ENCODE measurements around the gene DOCK9.

GRCh38 chr13:98838776-98839175 is 139.1 kb downstream of the DOCK9 start:
- TF ChIP-seq EZH2phosphoT487 (IDR thresholded peaks at IDR 0.05; ENCODE audit: borderline replicate concordance, low read depth) (no peak), POLR2AphosphoS5 (IDR thresholded peaks at IDR 0.05; ENCODE audit: low read depth, low read length) (no peak), RAD21 (IDR thresholded peaks at IDR 0.05; ENCODE audit: low read length) (no peak), GATA2 (CRISPR knock-in tag; IDR thresholded peaks at IDR 0.05) (no peak), CTCF (IDR thresholded peaks at IDR 0.05) (no peak), FOSL2 (IDR thresholded peaks at IDR 0.05; ENCODE audit: borderline replicate concordance, low read depth) (peak; percentile 49; the same call in 1 of the 2 replicates), REST (IDR thresholded peaks at IDR 0.05; ENCODE audit: low read depth, low read length) (no peak), GABPA (IDR thresholded peaks at IDR 0.05; ENCODE audit: low read depth) (no peak), SIN3A (IDR thresholded peaks at IDR 0.05; ENCODE audit: borderline replicate concordance, low read depth, low read length) (no peak)

Data from SK-N-SH (cell line).